ENCODE data around the gene PSME3IP1. TPM values are rescaled to one million over a fixed set of nuclear protein-coding genes. Genes with fewer than 3 reads are reported as not detected.

PSME3IP1 gene
- total and polyA plus RNA-seq, 7 donors, result 37.1 to 61.9 (median 48.7) TPM

GRCh38 chr16:57150682-57151330 lies 35.0 kb downstream of the PSME3IP1 start:
- Histone ChIP-seq H3K9me3 (no peaks in the 10 kb centered on the region), H3K4me1 (peaks cover 15% of the 10 kb centered on the region), H3K36me3 (ENCODE audit: insufficient read depth in 1 of 2, low read depth in 1 of 2) (peaks cover 2 to 50% of the 10 kb centered on the region in 2 donors), H3K27me3 (ENCODE audit: insufficient read depth in 3 of 3, low read length in 2 of 3) (no peaks in the 10 kb centered on the region), H3K4me3 (no peak overlapping the region), H3K27ac (no peak overlapping the region)
- intact Hi-C loops (cut with DNase I), result loop anchor here in 1 of 2 donors (10.0 kb wide), 1 partner anchor 64 kb away; no protein-coding TSS in a partner anchor
- no peak for DNase-seq
- no peak for TF ChIP-seq CTCF (IDR thresholded peaks at IDR 0.05)
- ATAC-seq, result no peak
- 71 to 77% (median 74%) methylated on average over 9 of the region's 9 CpGs for WGBS, 3 donors

- Histone ChIP-seq H3K4me3 (no peak overlapping the region), H3K27ac (no peak overlapping the region), H3K9me3 (no peaks in the 10 kb centered on the region), H3K36me3 (ENCODE audit: insufficient read depth in 1 of 2, low read depth in 1 of 2) (peaks cover 1 to 38% of the 10 kb centered on the region in 2 donors), H3K27me3 (ENCODE audit: insufficient read depth in 3 of 3, low read length in 2 of 3) (no peaks in the 10 kb centered on the region), H3K4me1 (peaks cover 21% of the 10 kb centered on the region)
- TF ChIP-seq CTCF (IDR thresholded peaks at IDR 0.05), result no peak
- DNase-seq (no peak), ATAC-seq (no peak)
- WGBS, 3 donors, result 95 to 97% (median 97%) methylated on average over 10 of the region's 10 CpGs
- intact Hi-C loops (cut with DNase I), result loop anchor here in 1 of 2 donors (10.0 kb wide), 1 partner anchor 55 kb away; the partner anchor contains the start of gene CPNE2
Observed at GRCh38 chr16:57149391-57149790, 36.4 kb downstream of the PSME3IP1 start.

GRCh38 chr16:57148481-57148880 lies 37.4 kb downstream of the PSME3IP1 start:
- WGBS, 3 donors, result 90 to 97% (median 93%) methylated on average over 6 of the region's 6 CpGs
- no peak for ATAC-seq
- intact Hi-C loops (cut with DNase I), result loop anchor here in 1 of 2 donors (10.0 kb wide), 1 partner anchor 54 kb away; the partner anchor contains the start of gene CPNE2

GRCh38 chr16:57147381-57148221 lies 38.2 kb downstream of the PSME3IP1 start:
- peaks cover 0 to 20% of the 10 kb centered on the region in 2 donors for H3K36me3 ChIP-seq (ENCODE audit: insufficient read depth in 1 of 2, low read depth in 1 of 2)
- peak; percentile 55 to 79 (median 76) for ATAC-seq
- H3K27ac ChIP-seq, result peak overlapping the region; percentile 41
- no peaks in the 10 kb centered on the region for H3K27me3 ChIP-seq (ENCODE audit: insufficient read depth in 3 of 3, low read length in 2 of 3)
- DNase-seq, result peak in 1 of 2 donors; percentile 38
- no peak overlapping the region for H3K4me3 ChIP-seq
- H3K4me1 ChIP-seq, result peaks cover 21% of the 10 kb centered on the region
- TF ChIP-seq CTCF (IDR thresholded peaks at IDR 0.05), result no peak
- WGBS, 3 donors, result 19 to 24% (median 23%) methylated on average over 14 of the region's 14 CpGs
- H3K9me3 ChIP-seq, result no peaks in the 10 kb centered on the region
- intact Hi-C loops (cut with DNase I), result loop anchor here in 1 of 2 donors (10.0 kb wide), 1 partner anchor 53 kb away; the partner anchor contains the start of gene CPNE2

More at GRCh38 chr16:57148481-57148880, 37.4 kb downstream of the PSME3IP1 start:
- H3K27ac ChIP-seq, result peak overlapping the region; percentile 36
- DNase-seq, result no peak
- no peak overlapping the region for H3K4me3 ChIP-seq
- TF ChIP-seq CTCF (IDR thresholded peaks at IDR 0.05), result no peak
- H3K9me3 ChIP-seq, result no peaks in the 10 kb centered on the region
- H3K4me1 ChIP-seq, result peaks cover 21% of the 10 kb centered on the region
- no peaks in the 10 kb centered on the region for H3K27me3 ChIP-seq (ENCODE audit: insufficient read depth in 3 of 3, low read length in 2 of 3)
- H3K36me3 ChIP-seq (ENCODE audit: insufficient read depth in 1 of 2, low read depth in 1 of 2), result peaks cover 0 to 29% of the 10 kb centered on the region in 2 donors

Data from psoas muscle (tissue), 8 donors.